Kidney (tissue), 14 donors: ENCODE data around the gene HOXC5. TPM values are rescaled to one million over a fixed set of nuclear protein-coding genes. Genes with fewer than 3 reads are reported as not detected.

Source experiments
- DNase-seq, 5 donors: peaks; one replicate each; pipeline ENCODE4 v3.0.0-alpha.2; 2013 to 2020
- FAIRE-seq: peaks from 2 replicates; lab custom pipeline; 2012; peaks lifted over from hg19 to GRCh38; lab: Jason Lieb, UNC
- H3K27ac ChIP-seq, 2 donors: one replicate each; pipeline ENCODE4 v1.7.0; 2013; ENCODE audit warnings: low read depth in 2 of 2, low read length in 2 of 2, inconsistent platforms in 1 of 2
- H3K27me3 ChIP-seq: one replicate; pipeline ENCODE4 v1.7.1; 2013; ENCODE audit warnings: low read length, inconsistent platforms; ENCODE audit not compliant: control insufficient read depth, insufficient read depth
- H3K36me3 ChIP-seq, 3 donors: one replicate each; pipeline versions ENCODE4 v1.7.0 to v1.7.1; 2013; ENCODE audit warnings: low read length in 3 of 3, control low read depth in 1 of 3, inconsistent platforms in 1 of 3; ENCODE audit not compliant: insufficient read depth in 3 of 3, control insufficient read depth in 2 of 3
- H3K4me1 ChIP-seq, 3 donors: one replicate each; pipeline versions ENCODE4 v1.7.0 to v1.7.1; 2013; ENCODE audit warnings: low read length in 3 of 3, inconsistent platforms in 1 of 3, low read depth in 1 of 3; ENCODE audit not compliant: control insufficient read depth in 2 of 3, insufficient read depth in 2 of 3
- H3K4me3 ChIP-seq, 3 donors: one replicate each; pipeline versions ENCODE4 v1.7.0 to v1.8.1; 2013; ENCODE audit warnings: low read length in 3 of 3, control low read depth in 1 of 3, inconsistent platforms in 1 of 3
- H3K9ac ChIP-seq, 3 donors: one replicate each; pipeline versions ENCODE4 v1.7.0 to v1.7.1; 2013; ENCODE audit warnings: low read length in 3 of 3, control low read depth in 1 of 3, inconsistent platforms in 1 of 3
- H3K9me3 ChIP-seq, 3 donors: one replicate each; pipeline versions ENCODE4 v1.7.0 to v1.7.1; 2013; ENCODE audit warnings: low read length in 3 of 3, control low read depth in 1 of 3, inconsistent platforms in 1 of 3; ENCODE audit not compliant: control insufficient read depth in 2 of 3, insufficient read depth in 1 of 3
- intact Hi-C: fragments of 100-400 bp; cut with DNase I; formaldehyde crosslinking; loops from one replicate; pipeline ENCODE4 v1.11.1; 2022
- polyA plus RNA-seq: library from polyadenylated mRNA; stranded (reverse); fragments of 350-450 nt; fragmentation: Illumina TruSeq; extraction: RNeasy Lipid Tissue Mini Kit (QIAGEN cat#74804); gene quantifications from one replicate; pipeline ENCODE4 v1.2.3, GENCODE V29; 2014; ENCODE audit warnings: low read depth, low replicate concordance; ENCODE audit not compliant: insufficient read depth
- total RNA-seq: library from RNA; stranded (reverse); fragmentation: NEBNext Ultra II Directional; extraction: Animal tissue kit (Norgen Biotek cat#: 25700); gene quantifications from one replicate; pipeline ENCODE4 v1.2.1, GENCODE V29; 2021
- TF ChIP-seq, protein P1 (sequence below): IDR thresholded peaks from 3 replicates; pipeline ENCODE4 v1.5.1; 2012; ENCODE audit warnings: mild to moderate bottlenecking, moderate library complexity, borderline replicate concordance; ENCODE audit not compliant: insufficient read depth; ENCODE audit errors: extremely low read depth
- donor health status: control.
- donor health status: control.
- donor health status: control.
- donor health status: control.
- donor health status: control.
- donor health status: DM: yes; HTN: yes; CAD: no.
- donor health status: Normal renal cell carcinoma (clear cell type).

Gene HOXC5
- total and polyA plus RNA-seq, 2 donors from 2014 or later, result 0.24 to 4.8 TPM

DNA sequence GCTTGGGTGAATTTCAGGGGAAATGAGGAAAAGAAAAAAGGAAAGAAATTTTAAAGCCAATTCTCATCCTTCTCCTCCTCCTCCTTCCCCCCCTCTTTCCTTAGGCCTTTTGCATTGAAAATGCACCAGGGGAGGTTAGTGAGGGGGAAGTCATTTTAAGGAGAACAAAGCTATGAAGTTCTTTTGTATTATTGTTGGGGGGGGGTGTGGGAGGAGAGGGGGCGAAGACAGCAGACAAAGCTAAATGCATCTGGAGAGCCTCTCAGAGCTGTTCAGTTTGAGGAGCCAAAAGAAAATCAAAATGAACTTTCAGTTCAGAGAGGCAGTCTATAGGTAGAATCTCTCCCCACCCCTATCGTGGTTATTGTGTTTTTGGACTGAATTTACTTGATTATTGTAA, 22.7 kb downstream of the HOXC5 start:
- FAIRE-seq, result no peak
- Histone ChIP-seq H3K36me3 (peaks cover 0 to 3% (median 0%) of the 10 kb centered on the region in 3 donors), H3K9ac (no peak overlapping the region), H3K9me3 (no peaks in the 10 kb centered on the region), H3K4me1 (peaks cover 0 to 14% (median 9%) of the 10 kb centered on the region in 3 donors), H3K27ac (no peak overlapping the region), H3K27me3 (no peaks in the 10 kb centered on the region), H3K4me3 (no peak overlapping the region)
- no peak for DNase-seq
- TF ChIP-seq, protein P1, sequence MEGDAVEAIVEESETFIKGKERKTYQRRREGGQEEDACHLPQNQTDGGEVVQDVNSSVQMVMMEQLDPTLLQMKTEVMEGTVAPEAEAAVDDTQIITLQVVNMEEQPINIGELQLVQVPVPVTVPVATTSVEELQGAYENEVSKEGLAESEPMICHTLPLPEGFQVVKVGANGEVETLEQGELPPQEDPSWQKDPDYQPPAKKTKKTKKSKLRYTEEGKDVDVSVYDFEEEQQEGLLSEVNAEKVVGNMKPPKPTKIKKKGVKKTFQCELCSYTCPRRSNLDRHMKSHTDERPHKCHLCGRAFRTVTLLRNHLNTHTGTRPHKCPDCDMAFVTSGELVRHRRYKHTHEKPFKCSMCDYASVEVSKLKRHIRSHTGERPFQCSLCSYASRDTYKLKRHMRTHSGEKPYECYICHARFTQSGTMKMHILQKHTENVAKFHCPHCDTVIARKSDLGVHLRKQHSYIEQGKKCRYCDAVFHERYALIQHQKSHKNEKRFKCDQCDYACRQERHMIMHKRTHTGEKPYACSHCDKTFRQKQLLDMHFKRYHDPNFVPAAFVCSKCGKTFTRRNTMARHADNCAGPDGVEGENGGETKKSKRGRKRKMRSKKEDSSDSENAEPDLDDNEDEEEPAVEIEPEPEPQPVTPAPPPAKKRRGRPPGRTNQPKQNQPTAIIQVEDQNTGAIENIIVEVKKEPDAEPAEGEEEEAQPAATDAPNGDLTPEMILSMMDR, result no peak
- intact Hi-C loops, result no loop called here

DNA sequence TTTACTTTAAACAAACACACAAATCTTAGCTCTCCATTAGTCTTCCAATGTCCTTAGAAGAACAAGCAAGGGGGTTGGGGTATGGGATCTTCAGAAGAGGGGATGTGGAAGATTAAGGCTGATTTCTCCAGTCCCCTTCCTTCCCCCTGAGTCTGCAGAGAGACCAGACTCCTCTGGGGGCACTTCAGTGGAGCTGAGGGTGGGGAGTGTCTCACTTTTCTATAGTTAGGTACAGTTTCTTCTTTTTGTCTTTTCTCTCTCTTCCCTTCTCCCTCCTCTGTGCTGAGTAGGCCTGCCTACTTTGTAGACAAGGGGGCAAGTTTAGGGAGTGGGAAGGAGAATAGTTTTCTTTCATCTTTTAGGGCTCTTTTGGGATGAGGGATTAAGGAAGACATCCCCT, 23.3 kb downstream of the HOXC5 start:
- H3K4me1 ChIP-seq, result peaks cover 0 to 12% (median 9%) of the 10 kb centered on the region in 3 donors
- intact Hi-C loops, result no loop called here
- peaks cover 0 to 3% (median 0%) of the 10 kb centered on the region in 3 donors for H3K36me3 ChIP-seq
- H3K9ac ChIP-seq, result no peak overlapping the region
- TF ChIP-seq, protein P1, result no peak
- H3K4me3 ChIP-seq, result no peak overlapping the region
- H3K27me3 ChIP-seq, result no peaks in the 10 kb centered on the region
- no peak overlapping the region for H3K27ac ChIP-seq
- FAIRE-seq (no peak), DNase-seq (no peak)
- H3K9me3 ChIP-seq, result no peaks in the 10 kb centered on the region

DNA sequence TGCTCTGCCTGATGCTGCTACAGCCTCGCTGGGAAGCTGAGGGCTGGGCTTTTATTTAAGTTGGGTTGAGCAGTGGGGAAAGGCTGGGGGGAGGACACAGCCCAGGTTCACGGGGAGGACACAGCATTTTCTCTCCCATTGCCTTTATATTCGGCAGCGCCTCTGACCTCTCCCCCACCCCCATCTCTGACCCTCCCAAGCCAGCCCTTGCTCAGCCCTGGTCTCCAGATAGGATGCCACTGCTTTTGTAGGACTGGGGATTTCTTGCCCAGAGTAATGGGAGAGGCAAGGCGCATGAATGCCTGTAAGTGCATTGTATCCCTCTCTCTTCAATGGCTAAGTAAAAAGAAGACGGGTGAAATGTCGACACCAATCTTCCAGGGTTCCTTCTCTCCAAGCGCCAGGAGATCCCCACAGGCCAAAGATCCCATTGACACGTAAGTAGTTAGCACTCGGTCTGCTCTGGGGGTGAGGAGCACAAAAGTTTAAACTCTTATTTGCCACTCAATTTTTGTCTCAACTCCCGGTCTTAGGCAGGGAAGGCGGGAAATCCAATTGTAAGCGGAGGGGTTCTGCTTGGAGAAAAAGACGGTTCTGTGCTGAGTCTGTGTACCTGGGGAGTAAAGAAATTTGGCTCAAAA, 25.4 kb downstream of the HOXC5 start:
- TF ChIP-seq, protein P1, result no peak
- peaks cover 0 to 9% (median 0%) of the 10 kb centered on the region in 3 donors for H3K4me1 ChIP-seq
- no peak overlapping the region for H3K4me3 ChIP-seq
- peaks cover 0 to 3% (median 0%) of the 10 kb centered on the region in 3 donors for H3K36me3 ChIP-seq
- H3K9me3 ChIP-seq, result no peaks in the 10 kb centered on the region
- no peaks in the 10 kb centered on the region for H3K27me3 ChIP-seq
- no peak overlapping the region for H3K9ac ChIP-seq
- DNase-seq (peak in 3 of 5 donors; percentile 32 to 60 (median 58)), FAIRE-seq (no peak)
- intact Hi-C loops, result no loop called here
- no peak overlapping the region for H3K27ac ChIP-seq
